ENCODE data around the gene CAPN2.

The CAPN2 gene

GRCh38 chr1:223684488-223684792, 27.9 kb upstream of the CAPN2 start:
- Mint-ChIP-seq H3K9me3 (no peaks in the 10 kb centered on the region), H3K4me3 (no peak overlapping the region), H3K27ac (no peak overlapping the region), H3K36me3 (ENCODE audit: low read depth) (no peaks in the 10 kb centered on the region), H3K27me3 (ENCODE audit: low read depth) (peaks cover 24% of the 10 kb centered on the region), H3K4me1 (ENCODE audit: low read depth) (no peaks in the 10 kb centered on the region)
- DNase-seq (ENCODE audit: low spot score), result no peak

- Mint-ChIP-seq H3K4me1 (ENCODE audit: low read depth) (no peaks in the 10 kb centered on the region), H3K4me3 (no peak overlapping the region), H3K36me3 (ENCODE audit: low read depth) (no peaks in the 10 kb centered on the region), H3K27ac (no peak overlapping the region), H3K27me3 (ENCODE audit: low read depth) (peaks cover 15% of the 10 kb centered on the region), H3K9me3 (no peaks in the 10 kb centered on the region)
- DNase-seq (ENCODE audit: low spot score), result no peak
Observed at GRCh38 chr1:223691121-223691520, 21.2 kb upstream of the CAPN2 start.

- no peak overlapping the region for H3K4me3 Mint-ChIP-seq
- no peaks in the 10 kb centered on the region for H3K9me3 Mint-ChIP-seq
- H3K27me3 Mint-ChIP-seq (ENCODE audit: low read depth), result peaks cover 11% of the 10 kb centered on the region
- DNase-seq (ENCODE audit: low spot score), result no peak
- no peaks in the 10 kb centered on the region for H3K36me3 Mint-ChIP-seq (ENCODE audit: low read depth)
- no peak overlapping the region for H3K27ac Mint-ChIP-seq
- peaks cover 8% of the 10 kb centered on the region for H3K4me1 Mint-ChIP-seq (ENCODE audit: low read depth)
Observed at GRCh38 chr1:223695014-223695548, 17.3 kb upstream of the CAPN2 start.

GRCh38 chr1:223695941-223696340, 16.4 kb upstream of the CAPN2 start:
- DNase-seq (ENCODE audit: low spot score), result no peak
- Mint-ChIP-seq H3K4me3 (no peak overlapping the region), H3K27me3 (ENCODE audit: low read depth) (peaks cover 9% of the 10 kb centered on the region), H3K27ac (no peak overlapping the region), H3K36me3 (ENCODE audit: low read depth) (no peaks in the 10 kb centered on the region), H3K9me3 (no peaks in the 10 kb centered on the region), H3K4me1 (ENCODE audit: low read depth) (peaks cover 13% of the 10 kb centered on the region)

- no peak overlapping the region for H3K27ac Mint-ChIP-seq
- H3K4me1 Mint-ChIP-seq (ENCODE audit: low read depth), result peaks cover 22% of the 10 kb centered on the region
- H3K27me3 Mint-ChIP-seq (ENCODE audit: low read depth), result peaks cover 2% of the 10 kb centered on the region
- no peak overlapping the region for H3K4me3 Mint-ChIP-seq
- H3K9me3 Mint-ChIP-seq, result no peaks in the 10 kb centered on the region
- H3K36me3 Mint-ChIP-seq (ENCODE audit: low read depth), result no peaks in the 10 kb centered on the region
- no peak for DNase-seq (ENCODE audit: low spot score)
Observed at GRCh38 chr1:223700388-223700918, 11.9 kb upstream of the CAPN2 start.

GRCh38 chr1:223700942-223701637, 11.2 kb upstream of the CAPN2 start:
- Mint-ChIP-seq H3K4me1 (ENCODE audit: low read depth) (peaks cover 22% of the 10 kb centered on the region), H3K9me3 (no peaks in the 10 kb centered on the region), H3K4me3 (no peak overlapping the region), H3K27me3 (ENCODE audit: low read depth) (peaks cover 2% of the 10 kb centered on the region), H3K36me3 (ENCODE audit: low read depth) (no peaks in the 10 kb centered on the region), H3K27ac (peak overlapping the region; percentile 39)
- peak; percentile 41 for DNase-seq (ENCODE audit: low spot score)

- peak; percentile 56 for DNase-seq (ENCODE audit: low spot score)
- no peaks in the 10 kb centered on the region for H3K36me3 Mint-ChIP-seq (ENCODE audit: low read depth)
- H3K4me1 Mint-ChIP-seq (ENCODE audit: low read depth), result peaks cover 30% of the 10 kb centered on the region
- H3K27ac Mint-ChIP-seq, result no peak overlapping the region
- H3K9me3 Mint-ChIP-seq, result no peaks in the 10 kb centered on the region
- no peak overlapping the region for H3K4me3 Mint-ChIP-seq
- H3K27me3 Mint-ChIP-seq (ENCODE audit: low read depth), result peaks cover 2% of the 10 kb centered on the region
Observed at GRCh38 chr1:223702735-223703667, 9.3 kb upstream of the CAPN2 start.

- Mint-ChIP-seq H3K36me3 (ENCODE audit: low read depth) (no peaks in the 10 kb centered on the region), H3K27ac (no peak overlapping the region), H3K4me3 (no peak overlapping the region), H3K9me3 (no peaks in the 10 kb centered on the region), H3K4me1 (ENCODE audit: low read depth) (peaks cover 28% of the 10 kb centered on the region), H3K27me3 (ENCODE audit: low read depth) (peaks cover 3% of the 10 kb centered on the region)
- no peak for DNase-seq (ENCODE audit: low spot score)
Observed at GRCh38 chr1:223703668-223704013, 8.7 kb upstream of the CAPN2 start.

- Mint-ChIP-seq H3K9me3 (no peaks in the 10 kb centered on the region), H3K4me3 (no peak overlapping the region), H3K36me3 (ENCODE audit: low read depth) (no peaks in the 10 kb centered on the region), H3K27ac (no peak overlapping the region), H3K4me1 (ENCODE audit: low read depth) (peaks cover 28% of the 10 kb centered on the region), H3K27me3 (ENCODE audit: low read depth) (peaks cover 7% of the 10 kb centered on the region)
- DNase-seq (ENCODE audit: low spot score), result no peak
Observed at GRCh38 chr1:223704921-223705878, 7.1 kb upstream of the CAPN2 start.

GRCh38 chr1:223706077-223706973, 6.0 kb upstream of the CAPN2 start:
- Mint-ChIP-seq H3K27ac (no peak overlapping the region), H3K36me3 (ENCODE audit: low read depth) (no peaks in the 10 kb centered on the region), H3K4me1 (ENCODE audit: low read depth) (peaks cover 27% of the 10 kb centered on the region), H3K9me3 (no peaks in the 10 kb centered on the region), H3K27me3 (ENCODE audit: low read depth) (peaks cover 7% of the 10 kb centered on the region), H3K4me3 (no peak overlapping the region)
- DNase-seq (ENCODE audit: low spot score), result no peak

- peaks cover 27% of the 10 kb centered on the region for H3K4me1 Mint-ChIP-seq (ENCODE audit: low read depth)
- no peak for DNase-seq (ENCODE audit: low spot score)
- H3K36me3 Mint-ChIP-seq (ENCODE audit: low read depth), result no peaks in the 10 kb centered on the region
- no peak overlapping the region for H3K4me3 Mint-ChIP-seq
- H3K27ac Mint-ChIP-seq, result no peak overlapping the region
- peaks cover 7% of the 10 kb centered on the region for H3K27me3 Mint-ChIP-seq (ENCODE audit: low read depth)
- no peaks in the 10 kb centered on the region for H3K9me3 Mint-ChIP-seq
Observed at GRCh38 chr1:223707256-223708000, 4.9 kb upstream of the CAPN2 start.

- no peak overlapping the region for H3K4me3 Mint-ChIP-seq
- no peaks in the 10 kb centered on the region for H3K36me3 Mint-ChIP-seq (ENCODE audit: low read depth)
- no peaks in the 10 kb centered on the region for H3K9me3 Mint-ChIP-seq
- H3K4me1 Mint-ChIP-seq (ENCODE audit: low read depth), result peaks cover 25% of the 10 kb centered on the region
- no peak overlapping the region for H3K27ac Mint-ChIP-seq
- DNase-seq (ENCODE audit: low spot score), result no peak
- peaks cover 7% of the 10 kb centered on the region for H3K27me3 Mint-ChIP-seq (ENCODE audit: low read depth)
Observed at GRCh38 chr1:223708001-223708359, 4.4 kb upstream of the CAPN2 start.
